Astrocyte (in vitro differentiated cells and primary cell): Measurements from ENCODE around the gene LGMN. TPM values are rescaled to one million over a fixed set of nuclear protein-coding genes. Genes with fewer than 3 reads are reported as not detected.

Source experiments
- DNase-seq: peaks from one replicate; pipeline ENCODE4 v3.0.0-alpha.2; 2010; ENCODE audit warnings: low read depth
- FAIRE-seq: peaks from 2 replicates; lab custom pipeline; 2011; peaks lifted over from hg19 to GRCh38; lab: Jason Lieb, UNC
- H2AFZ ChIP-seq: 2 replicates; pipeline ENCODE4 v1.6.0; 2012; ENCODE audit warnings: low read depth, low read length, inconsistent platforms
- H3K27ac ChIP-seq: 2 replicates; pipeline ENCODE4 v1.5.1; 2011; ENCODE audit warnings: low read depth, low read length, inconsistent platforms
- H3K27me3 ChIP-seq: 2 replicates; pipeline ENCODE4 v1.6.0; 2011; ENCODE audit warnings: low read length, inconsistent platforms; ENCODE audit not compliant: insufficient read depth
- H3K36me3 ChIP-seq: 2 replicates; pipeline ENCODE4 v1.5.1; 2011; ENCODE audit warnings: low read length, inconsistent platforms; ENCODE audit not compliant: insufficient read depth
- H3K4me1 ChIP-seq: 2 replicates; pipeline ENCODE4 v1.5.1; 2011; ENCODE audit warnings: low read length, inconsistent platforms; ENCODE audit not compliant: insufficient read depth
- H3K4me2 ChIP-seq: 2 replicates; pipeline ENCODE4 v1.6.0; 2012; ENCODE audit warnings: low read length, inconsistent platforms
- H3K4me3 ChIP-seq: 2 replicates; pipeline ENCODE4 v1.5.1; 2011; ENCODE audit warnings: low read depth, mild to moderate bottlenecking, low read length, inconsistent platforms; ENCODE audit not compliant: insufficient read depth
- H3K79me2 ChIP-seq: 2 replicates; pipeline ENCODE4 v1.6.0; 2012; ENCODE audit warnings: mild to moderate bottlenecking, low read length, inconsistent platforms; ENCODE audit not compliant: insufficient read depth
- H3K9ac ChIP-seq: 2 replicates; pipeline ENCODE4 v1.6.0; 2012; ENCODE audit warnings: mild to moderate bottlenecking, low read length, inconsistent platforms
- H3K9me3 ChIP-seq: 2 replicates; pipeline ENCODE4 v1.5.1; 2012; ENCODE audit warnings: low read depth, mild to moderate bottlenecking, low read length, inconsistent platforms; ENCODE audit not compliant: insufficient read depth
- H4K20me1 ChIP-seq: 2 replicates; pipeline ENCODE4 v1.6.0; 2012; ENCODE audit warnings: low read length, inconsistent platforms; ENCODE audit not compliant: insufficient read depth
- H3K27ac Mint-ChIP-seq: one replicate; pipeline ENCODE4 v1.8.0; 2021; ENCODE audit warnings: mild to moderate bottlenecking, mixed read lengths; ENCODE audit not compliant: unreplicated experiment
- H3K27me3 Mint-ChIP-seq: one replicate; pipeline ENCODE4 v1.8.0; 2021; ENCODE audit warnings: low read depth, mixed read lengths; ENCODE audit not compliant: unreplicated experiment
- H3K36me3 Mint-ChIP-seq: one replicate; pipeline ENCODE4 v1.8.0; 2021; ENCODE audit warnings: low read depth, mixed read lengths; ENCODE audit not compliant: unreplicated experiment
- H3K4me1 Mint-ChIP-seq: one replicate; pipeline ENCODE4 v1.8.0; 2021; ENCODE audit warnings: low read depth, mixed read lengths; ENCODE audit not compliant: unreplicated experiment
- H3K4me3 Mint-ChIP-seq: one replicate; pipeline ENCODE4 v1.8.0; 2021; ENCODE audit warnings: mild to moderate bottlenecking, moderate library complexity, mixed read lengths; ENCODE audit not compliant: unreplicated experiment
- H3K9me3 Mint-ChIP-seq: one replicate; pipeline ENCODE4 v1.8.0; 2021; ENCODE audit warnings: mild to moderate bottlenecking, mixed read lengths; ENCODE audit not compliant: unreplicated experiment
- EZH2 ChIP-seq: IDR thresholded peaks from 2 replicates; pipeline ENCODE4 v1.6.1; 2012; ENCODE audit warnings: mild to moderate bottlenecking, low read length, inconsistent platforms; ENCODE audit not compliant: insufficient read depth
- total RNA-seq: library from RNA; stranded (reverse); gene quantifications from 2 replicates; pipeline ENCODE4 v1.2.1, GENCODE V29; 2021
- TF ChIP-seq, protein P1 (sequence below): IDR thresholded peaks from 2 replicates; pipeline ENCODE4 v1.5.1; 2011; ENCODE audit warnings: low read depth, mild to moderate bottlenecking, inconsistent platforms, low read length, moderate library complexity; ENCODE audit not compliant: insufficient read depth

LGMN gene
- total RNA-seq, 1 donor from 2014 or later = 232 TPM

DNA sequence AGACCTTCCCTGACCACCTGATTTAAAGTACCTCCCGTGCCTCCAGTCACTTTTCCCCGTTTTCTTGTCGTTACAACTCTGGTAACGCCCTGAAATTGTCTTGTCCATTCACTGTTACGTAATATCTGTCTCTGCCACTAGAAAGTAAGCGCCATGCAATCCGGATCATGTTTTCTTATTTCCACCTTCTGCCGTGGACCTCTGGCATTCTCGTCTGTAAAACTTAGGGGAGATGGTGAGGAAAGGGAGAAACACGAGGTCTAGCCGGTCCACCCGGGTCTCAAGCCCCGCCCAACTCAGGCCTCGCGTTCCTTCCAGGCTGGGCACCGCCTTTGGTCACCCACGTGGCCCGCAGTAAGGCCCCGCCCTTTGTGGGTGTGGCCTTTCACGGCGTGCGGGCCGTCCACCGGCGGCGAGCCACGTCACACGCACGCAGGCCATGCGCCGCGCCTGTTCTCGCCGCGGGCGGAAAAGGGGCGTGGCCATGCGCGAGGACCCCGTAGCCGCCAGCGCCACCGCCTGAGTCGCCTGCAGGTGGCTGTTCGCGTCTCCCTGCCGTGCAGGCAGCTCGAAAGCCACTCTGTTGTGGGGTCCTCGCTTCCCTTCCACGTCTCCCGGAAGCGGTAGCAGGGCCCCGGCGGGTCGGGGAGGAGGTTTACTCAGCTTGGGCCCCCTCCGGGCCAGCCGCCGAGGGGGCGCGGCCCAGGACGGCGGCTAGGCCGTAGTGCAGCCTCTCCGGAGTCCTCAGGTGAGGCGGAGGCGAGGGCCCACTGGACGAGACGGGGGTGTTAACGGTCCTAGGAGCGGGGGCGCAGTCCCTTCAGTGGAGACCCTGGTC, 45.5 kb upstream of the LGMN start, which contains the start of gene GOLGA5:
Gene GOLGA5 (plus strand): TSS at position 597 of the 838 bp plus-strand sequence. CDS start 3,133 bp downstream, outside the sequence.
- H3K9me3 Mint-ChIP-seq = peaks cover 17% of the 10 kb centered on the region
- no peaks in the 10 kb centered on the region for H3K27me3 Mint-ChIP-seq
- FAIRE-seq (no peak), DNase-seq (peak; percentile 87)
- Histone ChIP-seq H3K79me2 (peaks cover 44% of the 10 kb centered on the region), H3K4me2 (peak within 1 kb of the TSS; percentile 90), H3K9me3 (peaks cover 2% of the 10 kb centered on the region), H2AFZ (peak within 1 kb of the TSS; percentile 82), H3K27ac (peak within 1 kb of the TSS; percentile 97), H3K9ac (peak within 1 kb of the TSS; percentile 99), H3K36me3 (peaks cover 16% of the 10 kb centered on the region), H3K4me1 (peaks cover 6% of the 10 kb centered on the region), H3K4me3 (peak within 1 kb of the TSS; percentile 93), H3K27me3 (no peaks in the 10 kb centered on the region), H4K20me1 (no peaks in the 10 kb centered on the region)
- H3K4me3 Mint-ChIP-seq = peak within 1 kb of the TSS; percentile 100
- peaks cover 11% of the 10 kb centered on the region for H3K4me1 Mint-ChIP-seq
- H3K36me3 Mint-ChIP-seq = peaks cover 12% of the 10 kb centered on the region
- TF ChIP-seq EZH2 = no peak
- TF ChIP-seq, protein P1, sequence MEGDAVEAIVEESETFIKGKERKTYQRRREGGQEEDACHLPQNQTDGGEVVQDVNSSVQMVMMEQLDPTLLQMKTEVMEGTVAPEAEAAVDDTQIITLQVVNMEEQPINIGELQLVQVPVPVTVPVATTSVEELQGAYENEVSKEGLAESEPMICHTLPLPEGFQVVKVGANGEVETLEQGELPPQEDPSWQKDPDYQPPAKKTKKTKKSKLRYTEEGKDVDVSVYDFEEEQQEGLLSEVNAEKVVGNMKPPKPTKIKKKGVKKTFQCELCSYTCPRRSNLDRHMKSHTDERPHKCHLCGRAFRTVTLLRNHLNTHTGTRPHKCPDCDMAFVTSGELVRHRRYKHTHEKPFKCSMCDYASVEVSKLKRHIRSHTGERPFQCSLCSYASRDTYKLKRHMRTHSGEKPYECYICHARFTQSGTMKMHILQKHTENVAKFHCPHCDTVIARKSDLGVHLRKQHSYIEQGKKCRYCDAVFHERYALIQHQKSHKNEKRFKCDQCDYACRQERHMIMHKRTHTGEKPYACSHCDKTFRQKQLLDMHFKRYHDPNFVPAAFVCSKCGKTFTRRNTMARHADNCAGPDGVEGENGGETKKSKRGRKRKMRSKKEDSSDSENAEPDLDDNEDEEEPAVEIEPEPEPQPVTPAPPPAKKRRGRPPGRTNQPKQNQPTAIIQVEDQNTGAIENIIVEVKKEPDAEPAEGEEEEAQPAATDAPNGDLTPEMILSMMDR = no peak
- peak within 1 kb of the TSS; percentile 98 for H3K27ac Mint-ChIP-seq

DNA sequence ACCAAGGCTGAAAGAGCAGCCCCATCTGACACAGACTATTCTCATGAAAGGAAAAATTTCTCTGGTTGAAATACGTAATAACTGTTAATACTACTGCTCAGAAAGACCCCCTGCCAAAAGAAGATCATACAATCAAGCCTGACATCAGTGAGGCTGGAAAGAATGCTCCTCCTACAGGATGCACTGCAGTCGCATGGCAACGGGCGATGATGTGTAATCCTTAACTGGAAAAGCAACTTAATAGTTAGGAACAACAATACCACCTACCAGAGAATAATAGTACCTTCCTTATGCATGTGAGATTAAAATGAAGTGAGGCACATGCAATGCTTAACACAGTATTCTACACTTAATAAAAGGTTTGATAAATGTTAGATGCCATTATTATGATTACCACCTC, 44.5 kb upstream of the LGMN start:
- Histone ChIP-seq H3K4me2 (no peak overlapping the region), H3K9ac (no peak overlapping the region), H3K36me3 (peaks cover 8% of the 10 kb centered on the region), H4K20me1 (no peaks in the 10 kb centered on the region), H3K27me3 (no peaks in the 10 kb centered on the region), H3K4me1 (peaks cover 6% of the 10 kb centered on the region), H3K79me2 (peaks cover 34% of the 10 kb centered on the region), H3K9me3 (peaks cover 2% of the 10 kb centered on the region), H3K4me3 (no peak overlapping the region), H3K27ac (no peak overlapping the region), H2AFZ (no peak overlapping the region)
- Mint-ChIP-seq H3K27ac (no peak overlapping the region), H3K4me1 (peaks cover 11% of the 10 kb centered on the region), H3K9me3 (peaks cover 21% of the 10 kb centered on the region), H3K4me3 (peak overlapping the region; percentile 84), H3K27me3 (no peaks in the 10 kb centered on the region), H3K36me3 (peaks cover 9% of the 10 kb centered on the region)
- DNase-seq = no peak
- TF ChIP-seq, protein P1 = no peak
- TF ChIP-seq EZH2 = no peak
- no peak for FAIRE-seq
